Naive thymus-derived CD4-positive, alpha-beta T cell (primary cell): ENCODE data around the gene SLC11A1. TPM values are rescaled to one million over a fixed set of nuclear protein-coding genes. Genes with fewer than 3 reads are reported as not detected.
A peak's percentile ranks its signal among the peaks of the same experiment; 100 is the strongest.

Experiments
- ATAC-seq: fragments of 150-1000 bp; cut with Tn5 transposase; 2 replicates; pipeline ENCODE4 v1.10.0; 2021; ENCODE audit warnings: mild to moderate bottlenecking, moderate library complexity
- CTCF ChIA-PET: fragments of 350-600 bp; sonication (Branson Sonifier 250); formaldehyde crosslinking; loops from one replicate; lab custom pipeline; 2021; ENCODE audit warnings: antibody characterized with exemption; lab: Charles Lee
- POLR2A ChIA-PET: fragments of 350-600 bp; sonication (Branson Sonifier 250); formaldehyde crosslinking; loops from one replicate; lab custom pipeline; 2021; ENCODE audit warnings: antibody characterized with exemption, inconsistent platforms; lab: Charles Lee
- DNase-seq, 9 donors: peaks; one replicate each; pipeline versions ENCODE4 v3.0.0 to v3.0.0-alpha.2; 2020 to 2022; ENCODE audit warnings: mixed read lengths in 1 of 9
- H3K27ac ChIP-seq: one replicate; pipeline ENCODE4 v1.7.0; 2013; ENCODE audit warnings: mild to moderate bottlenecking, low read depth, low read length, moderate library complexity
- H3K27me3 ChIP-seq, 2 donors: one replicate each; pipeline ENCODE4 v1.7.0; 2013; ENCODE audit warnings: low read length in 2 of 2, mild to moderate bottlenecking in 2 of 2, moderate library complexity in 2 of 2; ENCODE audit not compliant: control insufficient read depth in 2 of 2, insufficient read depth in 2 of 2
- H3K36me3 ChIP-seq, 3 experiments: 1 replicate in 2 of 3; 2 replicates in 1 of 3; pipeline ENCODE4 v1.7.0; 2013; ENCODE audit warnings: low read length in 3 of 3, mild to moderate bottlenecking in 3 of 3, moderate library complexity in 1 of 3; ENCODE audit not compliant: insufficient read depth in 3 of 3, control insufficient read depth in 2 of 3
- H3K4me1 ChIP-seq, 2 donors: one replicate each; pipeline ENCODE4 v1.7.0; 2013; ENCODE audit warnings: low read length in 2 of 2, mild to moderate bottlenecking in 2 of 2, moderate library complexity in 1 of 2; ENCODE audit not compliant: control insufficient read depth in 2 of 2, insufficient read depth in 2 of 2
- H3K4me3 ChIP-seq: 2 replicates; pipeline ENCODE4 v1.7.0; 2013; ENCODE audit warnings: mild to moderate bottlenecking, low read length
- H3K9me3 ChIP-seq, 3 experiments: 1 replicate in 2 of 3; 2 replicates in 1 of 3; pipeline ENCODE4 v1.7.0; 2013; ENCODE audit warnings: low read length in 3 of 3; ENCODE audit not compliant: control insufficient read depth in 2 of 3
- H3K27ac Mint-ChIP-seq, 9 donors: one replicate each; pipeline ENCODE4 v1.8.0; 2020 to 2022; ENCODE audit warnings: mixed read lengths in 9 of 9, mild to moderate bottlenecking in 8 of 9, moderate library complexity in 5 of 9, inconsistent platforms in 2 of 9
- H3K27me3 Mint-ChIP-seq, 5 donors: one replicate each; pipeline ENCODE4 v1.8.0; 2021 to 2022; ENCODE audit warnings: mixed read lengths in 5 of 5, mild to moderate bottlenecking in 1 of 5
- H3K36me3 Mint-ChIP-seq, 5 donors: one replicate each; pipeline ENCODE4 v1.8.0; 2020 to 2022; ENCODE audit warnings: mixed read lengths in 5 of 5, mild to moderate bottlenecking in 3 of 5, inconsistent platforms in 1 of 5
- H3K4me1 Mint-ChIP-seq, 7 donors: one replicate each; pipeline ENCODE4 v1.8.0; 2020 to 2022; ENCODE audit warnings: mixed read lengths in 7 of 7, mild to moderate bottlenecking in 3 of 7, inconsistent platforms in 1 of 7
- H3K4me3 Mint-ChIP-seq, 10 donors: one replicate each; pipeline ENCODE4 v1.8.0; 2020 to 2022; ENCODE audit warnings: mild to moderate bottlenecking in 10 of 10, mixed read lengths in 10 of 10, moderate library complexity in 6 of 10, inconsistent platforms in 2 of 10
- H3K9me3 Mint-ChIP-seq, 11 donors: one replicate each; pipeline ENCODE4 v1.8.0; 2020 to 2022; ENCODE audit warnings: mixed read lengths in 11 of 11, mild to moderate bottlenecking in 4 of 11, inconsistent platforms in 1 of 11, moderate library complexity in 1 of 11
- intact Hi-C, 2 donors: fragments of 100-400 bp; cut with micrococcal nuclease; formaldehyde crosslinking; loops; one replicate each; pipeline ENCODE4 v1.15.1; 2023
- polyA plus RNA-seq, 2 donors: library from polyadenylated mRNA; unstranded; fragments of 300-500 nt; fragmentation: Illumina TruSeq; gene quantifications; one replicate each; pipeline ENCODE4 v1.2.3, GENCODE V29; 2021
- total RNA-seq, 6 experiments: library from RNA in 5 of 6; stranded (reverse) in 5 of 6; gene quantifications; 1 replicate in 5 of 6; 2 replicates in 1 of 6; pipeline ENCODE4 v1.2.3 and lab custom pipeline; 2021 to 2026

Gene SLC11A1
- total and polyA plus RNA-seq, 7 experiments from 2014 or later: 0.27 to 399 (median 1.1) TPM

DNA sequence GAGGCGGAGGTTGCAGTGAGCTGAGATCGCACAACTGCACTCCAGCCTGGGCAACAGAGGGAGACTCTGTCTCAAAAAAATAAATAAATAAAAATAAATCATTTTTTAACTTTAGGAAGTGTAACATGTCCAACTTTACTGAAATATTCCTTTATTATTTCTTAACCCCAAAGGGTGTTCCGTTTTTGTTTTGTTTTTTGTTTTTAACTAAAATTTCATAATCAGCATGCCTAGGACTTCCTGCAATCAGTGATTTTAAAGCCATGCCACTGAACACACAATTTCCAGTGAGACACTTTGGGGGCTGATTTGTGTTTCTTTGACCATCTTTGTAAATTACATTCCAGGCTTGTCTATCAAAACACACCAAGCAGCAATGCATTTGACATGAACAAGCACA lies 18.3 kb upstream of the SLC11A1 start:
- Mint-ChIP-seq H3K4me3 (no peak overlapping the region), H3K27me3 (peaks cover 0 to 18% (median 0%) of the 10 kb centered on the region in 5 donors), H3K4me1 (peaks cover 0 to 28% (median 13%) of the 10 kb centered on the region in 7 donors), H3K36me3 (peaks cover 0 to 2% (median 0%) of the 10 kb centered on the region in 5 donors), H3K27ac (peak overlapping the region in 1 of 9 donors; percentile 24), H3K9me3 (peaks cover 0 to 3% (median 0%) of the 10 kb centered on the region in 11 donors)
- H3K27ac ChIP-seq: no peak overlapping the region
- H3K27me3 ChIP-seq: no peaks in the 10 kb centered on the region
- H3K4me1 ChIP-seq: peaks cover 0 to 9% of the 10 kb centered on the region in 2 donors
- H3K36me3 ChIP-seq: no peaks in the 10 kb centered on the region
- ATAC-seq: no peak
- ChIA-PET CTCF (interaction anchor here (0.8 to 1.4 kb wide), 3 partner anchors 43 to 64 kb away, joined by 3 to 6 read pairs (median 6); no protein-coding TSS in a partner anchor), POLR2A (interaction anchor here (1.2 kb wide), 1 partner anchor 30 kb away, joined by 6 read pairs; no protein-coding TSS in a partner anchor)
- DNase-seq: no peak
- no peaks in the 10 kb centered on the region for H3K9me3 ChIP-seq
- no peak overlapping the region for H3K4me3 ChIP-seq
- intact Hi-C loops: no loop called here

DNA sequence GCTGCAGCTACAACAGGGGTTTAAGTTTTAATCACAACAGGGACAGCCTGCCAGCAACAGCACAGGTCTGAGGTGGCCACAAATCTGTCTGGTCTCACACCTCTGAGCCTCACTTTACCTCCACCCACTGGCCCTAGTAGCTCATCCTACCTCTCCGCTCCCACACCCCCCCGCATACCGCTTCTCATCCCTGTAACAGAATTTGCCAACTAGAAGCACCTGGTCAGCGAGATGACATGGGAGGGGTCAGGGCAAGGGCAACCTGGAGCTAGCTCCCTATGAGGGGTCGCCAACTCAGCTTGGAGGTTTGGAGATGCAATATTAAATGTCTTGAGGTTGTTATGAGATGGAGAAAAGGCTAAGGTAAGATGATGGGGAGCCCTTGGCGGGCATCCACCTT lies 17.9 kb upstream of the SLC11A1 start:
- ChIA-PET CTCF (interaction anchor here (0.7 to 1.4 kb wide), 3 partner anchors 62 to 91 kb away, joined by 3 to 6 read pairs (median 3); no protein-coding TSS in a partner anchor), POLR2A (interaction anchor here (0.7 kb wide), 1 partner anchor 94 kb away, joined by 3 read pairs; the partner anchor contains the start of gene PNKD)
- no peak overlapping the region for H3K27ac ChIP-seq

DNA sequence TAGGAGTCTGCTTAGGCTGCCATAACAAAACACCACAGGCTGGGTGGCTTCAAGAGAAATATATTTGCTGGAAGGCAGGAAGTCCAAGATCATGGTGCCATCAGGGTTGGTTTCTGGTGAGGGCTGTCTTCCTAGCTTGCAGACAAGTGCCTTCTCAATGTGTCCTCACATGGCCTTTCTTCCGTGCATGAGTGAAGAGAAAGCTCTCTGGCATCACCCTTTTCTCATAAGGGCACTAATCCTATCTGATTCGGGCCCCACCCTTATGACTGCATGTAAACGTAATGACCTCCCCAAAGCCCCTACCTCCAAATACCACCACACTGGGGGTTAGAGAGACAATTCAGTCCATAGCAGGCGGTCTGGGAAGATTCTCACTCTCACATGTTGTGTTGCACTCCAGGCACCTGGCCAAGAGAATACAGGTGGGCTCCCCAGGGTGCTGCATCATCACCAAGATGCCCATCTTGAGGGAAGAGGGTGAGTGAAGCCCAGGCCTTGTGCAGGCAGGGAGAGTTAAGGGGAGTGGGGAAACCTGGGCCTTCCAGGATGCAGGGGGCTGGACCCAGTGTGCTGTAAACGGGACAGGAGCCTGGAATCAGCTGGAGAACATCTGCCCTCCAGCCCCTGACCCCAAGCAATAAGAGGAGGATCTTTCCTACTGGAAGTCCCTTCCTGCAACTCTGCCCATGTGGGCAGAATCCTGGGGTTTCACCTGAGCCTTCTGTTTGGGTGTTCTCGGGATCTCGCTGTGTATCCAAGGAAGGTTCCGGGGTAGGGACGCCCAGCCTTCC lies 15.3 kb upstream of the SLC11A1 start:
- H3K36me3 Mint-ChIP-seq: peaks cover 0 to 2% (median 0%) of the 10 kb centered on the region in 5 donors
- no peaks in the 10 kb centered on the region for H3K9me3 ChIP-seq
- ChIA-PET CTCF (interaction anchor here (0.7 to 1.4 kb wide), 4 partner anchors 10 to 200 kb away, joined by 3 to 10 read pairs (median 4); partner anchors contain the start of genes CATIP and CXCR1), POLR2A (interaction anchor here (0.7 to 1.7 kb wide), 12 partner anchors 9 to 97 kb away, joined by 3 to 14 read pairs (median 3); partner anchors contain the start of genes AAMP, CATIP, CTDSP1 and PNKD)
- H3K4me3 ChIP-seq: peak overlapping the region; percentile 74
- intact Hi-C loops: loop anchor here (1.0 to 2.0 kb wide), 4 partner anchors 29 to 97 kb away; partner anchors contain the start of genes AAMP (in 1 of the 2), PNKD (in 1 of the 2) and TMBIM1 (in 1 of the 2)
- peaks cover 11 to 51% (median 31%) of the 10 kb centered on the region in 7 donors for H3K4me1 Mint-ChIP-seq
- DNase-seq: no peak
- H3K4me3 Mint-ChIP-seq: peak overlapping the region; percentile 66 to 87 (median 82)
- H3K27me3 ChIP-seq: no peaks in the 10 kb centered on the region
- H3K4me1 ChIP-seq: peaks cover 0 to 17% of the 10 kb centered on the region in 2 donors
- peaks cover 0 to 33% (median 0%) of the 10 kb centered on the region in 5 donors for H3K27me3 Mint-ChIP-seq
- ATAC-seq: no peak
- peak overlapping the region; percentile 72 for H3K27ac ChIP-seq
- no peaks in the 10 kb centered on the region for H3K36me3 ChIP-seq
- H3K9me3 Mint-ChIP-seq: peaks cover 0 to 3% (median 0%) of the 10 kb centered on the region in 11 donors
- H3K27ac Mint-ChIP-seq: peak overlapping the region; percentile 14 to 94 (median 83)

More for the DNA sequence above, 17.9 kb upstream of the SLC11A1 start:
- DNase-seq: no peak
- Mint-ChIP-seq H3K36me3 (peaks cover 0 to 2% (median 0%) of the 10 kb centered on the region in 5 donors), H3K9me3 (peaks cover 0 to 3% (median 0%) of the 10 kb centered on the region in 11 donors), H3K27ac (peak overlapping the region in 2 of 9 donors; percentile 8 to 24), H3K4me3 (no peak overlapping the region), H3K27me3 (peaks cover 0 to 23% (median 0%) of the 10 kb centered on the region in 5 donors), H3K4me1 (peaks cover 0 to 32% (median 17%) of the 10 kb centered on the region in 7 donors)
- H3K4me3 ChIP-seq: no peak overlapping the region
- H3K4me1 ChIP-seq: peaks cover 0 to 13% of the 10 kb centered on the region in 2 donors
- intact Hi-C loops: no loop called here
- H3K27me3 ChIP-seq: no peaks in the 10 kb centered on the region
- no peaks in the 10 kb centered on the region for H3K9me3 ChIP-seq
- H3K36me3 ChIP-seq: no peaks in the 10 kb centered on the region
- no peak for ATAC-seq

DNA sequence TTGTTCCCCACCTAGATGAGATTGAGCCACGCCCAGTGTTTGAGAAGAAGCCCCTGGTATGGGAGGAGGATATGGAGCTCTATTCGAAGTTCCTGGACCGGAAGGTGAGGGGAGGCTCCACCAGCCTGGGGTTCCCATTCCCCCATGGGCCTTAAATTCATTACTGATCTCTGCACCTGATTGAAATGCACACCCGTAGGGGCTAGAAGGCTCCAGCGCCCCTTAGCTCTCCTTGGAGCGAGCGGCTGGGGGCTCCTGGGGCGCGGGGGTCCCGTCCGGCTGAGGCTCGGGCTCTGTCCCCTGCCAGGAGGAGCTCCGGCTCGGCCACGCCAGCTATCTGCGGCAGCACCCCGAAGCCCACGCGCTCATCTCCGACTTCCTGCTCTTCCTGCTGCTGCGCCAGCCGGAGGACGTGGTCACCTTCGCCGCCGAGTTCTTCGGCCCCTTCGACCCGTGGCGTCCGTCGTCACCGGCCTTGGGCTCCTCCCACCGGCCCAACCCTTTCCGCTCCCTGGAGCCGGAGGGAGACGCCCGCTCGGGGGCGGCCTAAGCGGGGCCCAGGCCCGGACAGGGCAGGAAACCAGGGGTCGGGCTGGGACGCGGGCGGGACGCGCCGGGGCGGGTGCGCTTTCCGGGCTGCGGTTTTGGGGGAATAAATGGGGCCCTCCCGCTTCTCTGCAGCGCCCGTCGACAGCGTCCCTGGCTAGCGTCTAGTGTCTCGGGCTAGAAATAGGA lies 14.5 kb upstream of the SLC11A1 start:
- intact Hi-C loops: loop anchor here (1.0 to 2.0 kb wide), 4 partner anchors 29 to 97 kb away; partner anchors contain the start of genes AAMP (in 1 of the 2), PNKD (in 1 of the 2) and TMBIM1 (in 1 of the 2)
- POLR2A ChIA-PET: interaction anchor here (0.7 to 1.7 kb wide), 11 partner anchors 9 to 98 kb away, joined by 3 to 14 read pairs (median 3); partner anchors contain the start of genes AAMP, CATIP, CTDSP1 and PNKD
- Mint-ChIP-seq H3K4me1 (peaks cover 11 to 51% (median 31%) of the 10 kb centered on the region in 7 donors), H3K27me3 (peaks cover 0 to 33% (median 0%) of the 10 kb centered on the region in 5 donors), H3K4me3 (peak overlapping the region; percentile 75 to 87 (median 82)), H3K9me3 (peaks cover 0 to 3% (median 0%) of the 10 kb centered on the region in 11 donors), H3K27ac (peak overlapping the region; percentile 14 to 94 (median 89)), H3K36me3 (peaks cover 0 to 2% (median 0%) of the 10 kb centered on the region in 5 donors)
- Histone ChIP-seq H3K9me3 (no peaks in the 10 kb centered on the region), H3K4me3 (peak overlapping the region; percentile 74), H3K27me3 (no peaks in the 10 kb centered on the region), H3K4me1 (peaks cover 0 to 17% of the 10 kb centered on the region in 2 donors), H3K36me3 (no peaks in the 10 kb centered on the region), H3K27ac (peak overlapping the region; percentile 72)
- ATAC-seq (peak; percentile 89), DNase-seq (peak; percentile 55 to 79 (median 62))
- CTCF ChIA-PET: interaction anchor here (0.6 to 1.4 kb wide), 5 partner anchors 11 to 201 kb away, joined by 3 to 10 read pairs (median 4); partner anchors contain the start of genes CATIP and CXCR1

DNA sequence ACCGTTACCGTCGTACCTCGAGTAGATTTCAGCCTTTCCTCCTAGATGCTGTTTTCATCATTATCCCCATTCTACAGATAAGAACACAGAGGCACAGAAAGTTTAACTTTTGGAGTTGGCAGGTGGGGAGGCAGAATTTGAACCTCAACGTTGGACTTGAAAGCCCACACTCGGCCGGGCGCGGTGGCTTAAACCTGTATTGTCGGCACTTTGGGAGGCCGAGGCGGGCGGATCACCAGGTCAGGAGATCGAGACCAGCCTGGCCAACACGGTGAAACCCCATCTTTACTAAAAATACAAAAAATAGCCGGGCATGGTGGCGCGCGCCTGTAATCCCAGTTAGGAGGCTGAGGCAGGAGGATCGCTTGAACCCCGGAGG lies 13.9 kb upstream of the SLC11A1 start:
- peak overlapping the region; percentile 14 to 92 (median 88) for H3K27ac Mint-ChIP-seq
- CTCF ChIA-PET: interaction anchor here (0.6 to 1.5 kb wide), 5 partner anchors 12 to 95 kb away, joined by 3 to 10 read pairs (median 4); partner anchors contain the start of gene CATIP

More for the DNA sequence above, 13.9 kb upstream of the SLC11A1 start:
- no peaks in the 10 kb centered on the region for H3K9me3 ChIP-seq
- no peaks in the 10 kb centered on the region for H3K27me3 ChIP-seq
- H3K27me3 Mint-ChIP-seq: peaks cover 0 to 29% (median 0%) of the 10 kb centered on the region in 5 donors
- H3K4me3 Mint-ChIP-seq: peak overlapping the region; percentile 75 to 87 (median 82)
- H3K4me1 ChIP-seq: peaks cover 0 to 17% of the 10 kb centered on the region in 2 donors
- peaks cover 0 to 3% (median 0%) of the 10 kb centered on the region in 11 donors for H3K9me3 Mint-ChIP-seq
- ATAC-seq (no peak), DNase-seq (no peak)
- POLR2A ChIA-PET: interaction anchor here (1.2 to 2.3 kb wide), 3 partner anchors 27 to 32 kb away, joined by 4 to 14 read pairs (median 13); partner anchors contain the start of gene CTDSP1
- peaks cover 0 to 2% (median 0%) of the 10 kb centered on the region in 5 donors for H3K36me3 Mint-ChIP-seq
- H3K4me1 Mint-ChIP-seq: peaks cover 11 to 51% (median 31%) of the 10 kb centered on the region in 7 donors
- H3K27ac ChIP-seq: peak overlapping the region; percentile 72
- intact Hi-C loops: no loop called here
- peak overlapping the region; percentile 74 for H3K4me3 ChIP-seq
- H3K36me3 ChIP-seq: no peaks in the 10 kb centered on the region
